Body of pancreas (tissue), 4 donors: ENCODE data around the gene HOMEZ. TPM values are rescaled to one million over a fixed set of nuclear protein-coding genes. Genes with fewer than 3 reads are reported as not detected.

Source experiments
- ATAC-seq: fragments of 150-250 bp; one replicate; pipeline ENCODE4 v1.9.1; 2016
- DNase-seq, 4 donors: peaks; one replicate each; pipeline ENCODE4 v3.0.0-alpha.2; 2019
- H3K27ac ChIP-seq, 4 donors: fragments of 200-600 bp; sonication (generic); 1 replicate in 3 of 4; 2 replicates in 1 of 4; pipeline versions ENCODE4 v1.5.1 to v1.6.1; 2016 to 2019; ENCODE audit warnings: mild to moderate bottlenecking in 1 of 4, mixed read lengths in 1 of 4, moderate library complexity in 1 of 4
- H3K27me3 ChIP-seq, 2 donors: fragments of 200-600 bp; sonication (generic); one replicate each; pipeline ENCODE4 v1.6.0; 2016; ENCODE audit warnings: mild to moderate bottlenecking in 1 of 2
- H3K36me3 ChIP-seq, 2 donors: fragments of 200-600 bp; sonication (generic); replicated peaks in 1 of 2; 2 replicates each; pipeline ENCODE4 v1.5.1; 2016; ENCODE audit warnings: low read depth in 2 of 2; ENCODE audit not compliant: insufficient read depth in 1 of 2
- H3K4me1 ChIP-seq: fragments of 200-600 bp; sonication (generic); one replicate; pipeline ENCODE4 v1.6.0; 2016
- H3K4me3 ChIP-seq, 2 donors: fragments of 200-600 bp; sonication (generic); 1 replicate in 1 of 2; 2 replicates in 1 of 2; pipeline ENCODE4 v1.5.1; 2016 to 2019
- H3K9me3 ChIP-seq, 3 donors: fragments of 200-600 bp; sonication (generic); 1 replicate in 2 of 3; 2 replicates in 1 of 3; pipeline ENCODE4 v1.5.1; 2016
- POLR2A ChIP-seq, 3 donors: fragments of 450-650 bp; IDR thresholded peaks; one replicate each; pipeline ENCODE4 v1.6.1; 2016; ENCODE audit warnings: antibody characterized with exemption in 3 of 3, mild to moderate bottlenecking in 2 of 3
- WGBS, 2 donors: methylation state at CpG; one replicate each; pipeline ENCODE4 v1.1.5; 2017; 5-methylcytosine and 5-hydroxymethylcytosine counted together
- intact Hi-C: fragments of 100-400 bp; cut with DNase I; formaldehyde crosslinking; loops from one replicate; pipeline ENCODE4 v1.15.1; 2023
- total RNA-seq, 2 donors: library from RNA; depleted of rRNA; stranded (reverse); fragments of >200 nt; gene quantifications; one replicate each; pipeline ENCODE4 v1.1.0, GENCODE V29; 2016
- TF ChIP-seq, protein P1 (sequence below), 7 experiments: fragments of 450-650 bp in 4 of 7; fragments of 200-600 bp in 3 of 7; sonication (generic) in 3 of 7; IDR thresholded peaks; one replicate each; pipeline ENCODE4 v1.5.1; 2016 to 2019; ENCODE audit warnings: antibody characterized with exemption in 7 of 7

HOMEZ gene
- total RNA-seq, 2 donors from 2014 or later = 4.9 to 8.6 TPM

DNA sequence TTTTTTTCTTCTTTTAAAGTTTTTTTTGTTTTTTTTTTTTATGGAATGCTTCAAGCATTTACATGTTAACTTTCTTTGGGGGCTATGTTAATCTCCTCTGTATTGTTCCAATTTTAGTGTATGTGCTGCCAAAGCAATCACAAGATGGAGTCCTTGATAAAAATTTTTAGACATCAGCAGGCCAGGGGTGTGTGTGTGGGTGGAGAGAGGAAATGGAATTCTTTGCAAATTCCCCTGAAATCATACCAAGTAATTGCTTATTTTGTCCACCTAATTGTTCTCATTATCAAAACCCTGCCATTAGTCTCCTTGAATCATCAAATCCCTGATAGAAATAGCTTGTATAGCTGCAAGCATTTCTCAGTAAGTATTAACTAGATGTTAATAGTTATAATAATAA is 26.5 kb downstream of the HOMEZ start:
- no peak overlapping the region for H3K4me3 ChIP-seq
- no peaks in the 10 kb centered on the region for H3K9me3 ChIP-seq
- no peaks in the 10 kb centered on the region for H3K27me3 ChIP-seq
- no peaks in the 10 kb centered on the region for H3K36me3 ChIP-seq
- no peak overlapping the region for H3K27ac ChIP-seq
- DNase-seq = no peak
- no peak for ATAC-seq
- H3K4me1 ChIP-seq = no peaks in the 10 kb centered on the region
- intact Hi-C loops = no loop called here
- TF ChIP-seq, protein P1, sequence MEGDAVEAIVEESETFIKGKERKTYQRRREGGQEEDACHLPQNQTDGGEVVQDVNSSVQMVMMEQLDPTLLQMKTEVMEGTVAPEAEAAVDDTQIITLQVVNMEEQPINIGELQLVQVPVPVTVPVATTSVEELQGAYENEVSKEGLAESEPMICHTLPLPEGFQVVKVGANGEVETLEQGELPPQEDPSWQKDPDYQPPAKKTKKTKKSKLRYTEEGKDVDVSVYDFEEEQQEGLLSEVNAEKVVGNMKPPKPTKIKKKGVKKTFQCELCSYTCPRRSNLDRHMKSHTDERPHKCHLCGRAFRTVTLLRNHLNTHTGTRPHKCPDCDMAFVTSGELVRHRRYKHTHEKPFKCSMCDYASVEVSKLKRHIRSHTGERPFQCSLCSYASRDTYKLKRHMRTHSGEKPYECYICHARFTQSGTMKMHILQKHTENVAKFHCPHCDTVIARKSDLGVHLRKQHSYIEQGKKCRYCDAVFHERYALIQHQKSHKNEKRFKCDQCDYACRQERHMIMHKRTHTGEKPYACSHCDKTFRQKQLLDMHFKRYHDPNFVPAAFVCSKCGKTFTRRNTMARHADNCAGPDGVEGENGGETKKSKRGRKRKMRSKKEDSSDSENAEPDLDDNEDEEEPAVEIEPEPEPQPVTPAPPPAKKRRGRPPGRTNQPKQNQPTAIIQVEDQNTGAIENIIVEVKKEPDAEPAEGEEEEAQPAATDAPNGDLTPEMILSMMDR (IDR thresholded peaks at IDR 0.05) = no peak

DNA sequence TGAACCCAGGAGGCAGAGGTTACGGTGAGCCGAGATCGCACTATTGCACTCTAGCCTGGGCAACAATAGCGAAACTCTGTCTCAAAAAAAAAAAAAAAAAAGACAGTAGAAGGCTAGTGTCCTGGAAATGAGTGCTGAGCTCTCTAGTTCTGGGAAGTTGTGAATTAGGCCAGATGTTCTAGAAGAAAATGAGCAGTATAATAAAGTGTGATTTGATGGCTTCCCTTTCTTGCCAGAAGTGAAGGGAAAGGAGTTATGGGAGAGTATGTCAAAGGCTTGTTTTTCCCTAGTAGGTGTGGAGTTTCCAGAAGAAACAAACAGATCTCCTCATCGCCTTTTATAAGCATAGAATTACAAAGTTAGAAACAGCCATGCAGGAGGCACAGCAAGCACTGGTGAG is 27.7 kb downstream of the HOMEZ start:
- ATAC-seq = no peak
- intact Hi-C loops = no loop called here
- no peaks in the 10 kb centered on the region for H3K36me3 ChIP-seq
- H3K27ac ChIP-seq = no peak overlapping the region
- no peaks in the 10 kb centered on the region for H3K27me3 ChIP-seq
- no peaks in the 10 kb centered on the region for H3K9me3 ChIP-seq
- no peaks in the 10 kb centered on the region for H3K4me1 ChIP-seq
- TF ChIP-seq, protein P1 (IDR thresholded peaks at IDR 0.05) = no peak
- no peak overlapping the region for H3K4me3 ChIP-seq
- DNase-seq = no peak
- WGBS, 2 donors = 93 to 97% methylated on average over 5 of the region's 5 CpGs

DNA sequence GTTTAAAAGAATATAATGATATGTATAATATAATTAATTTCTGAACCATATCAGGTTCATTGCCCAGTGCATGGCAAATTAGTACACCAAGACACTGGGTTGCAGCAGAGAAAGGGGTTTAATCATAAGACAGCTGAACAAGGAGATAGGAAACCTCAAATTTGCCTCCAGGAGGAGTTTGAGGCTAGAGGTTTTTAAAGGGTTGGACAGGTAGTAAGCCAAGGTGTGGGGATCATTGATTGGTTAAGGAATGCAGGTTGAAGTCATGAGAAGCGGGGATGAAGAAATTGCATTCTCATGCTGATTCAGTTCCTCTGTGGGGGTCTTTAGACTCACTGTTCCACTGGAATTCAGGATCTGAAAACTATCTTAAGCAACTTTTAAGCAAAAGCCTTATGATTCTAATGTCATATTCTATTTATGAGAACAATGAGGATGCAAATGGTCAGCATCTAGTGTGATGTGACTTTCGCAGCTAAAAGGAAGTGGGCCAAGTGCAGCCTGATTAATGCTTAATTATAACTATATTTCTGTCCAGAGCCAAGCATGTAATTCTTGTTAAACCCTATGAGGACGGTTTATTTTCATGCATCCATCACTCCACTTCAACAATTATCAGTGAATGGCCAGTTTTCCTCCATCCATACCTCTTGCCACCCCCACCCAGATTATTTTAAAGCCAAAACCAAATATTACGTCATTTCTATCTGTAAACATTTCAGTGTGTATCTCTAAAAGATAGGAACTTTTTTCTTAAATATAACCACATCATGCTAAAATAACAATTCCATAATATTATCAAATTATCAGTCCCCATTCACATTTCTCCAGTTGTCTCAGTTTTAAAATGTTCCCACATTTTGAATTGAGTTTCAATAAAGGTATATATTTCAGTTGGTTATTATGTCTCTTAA is 33.3 kb downstream of the HOMEZ start:
- TF ChIP-seq, protein P1 (IDR thresholded peaks at IDR 0.05) = no peak
- no peak for TF ChIP-seq POLR2A (IDR thresholded peaks at IDR 0.05)
- Histone ChIP-seq H3K4me3 (no peak overlapping the region), H3K27me3 (no peaks in the 10 kb centered on the region), H3K9me3 (no peaks in the 10 kb centered on the region), H3K36me3 (no peaks in the 10 kb centered on the region), H3K4me1 (peaks cover 6% of the 10 kb centered on the region), H3K27ac (no peak overlapping the region)
- DNase-seq (no peak), ATAC-seq (no peak)
- intact Hi-C loops = no loop called here
- WGBS, 2 donors = 58 to 66% methylated on average over 4 of the region's 4 CpGs

DNA sequence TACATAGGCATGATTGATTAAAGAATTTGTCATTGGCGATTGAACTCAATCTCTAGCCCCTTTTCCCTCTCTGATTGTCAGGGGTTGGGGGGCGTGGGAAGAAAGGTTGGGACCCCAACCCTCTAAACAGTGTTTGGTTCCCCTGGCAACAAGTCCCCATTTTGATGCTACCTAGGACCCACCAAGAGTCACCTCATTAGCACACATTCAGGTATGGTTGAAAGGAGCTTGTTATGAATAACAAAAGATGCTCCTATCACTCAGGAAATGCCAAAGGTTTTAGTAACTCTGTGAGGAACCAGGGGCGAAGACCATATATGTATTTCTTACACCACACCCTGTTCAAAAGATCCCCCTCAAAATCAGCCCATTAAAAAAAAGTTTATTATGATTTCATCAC is 33.9 kb downstream of the HOMEZ start:
- WGBS, 2 donors = 66 to 68% methylated on average over 3 of the region's 3 CpGs
- Histone ChIP-seq H3K27me3 (no peaks in the 10 kb centered on the region), H3K27ac (no peak overlapping the region), H3K4me1 (peaks cover 6% of the 10 kb centered on the region), H3K4me3 (no peak overlapping the region), H3K36me3 (no peaks in the 10 kb centered on the region), H3K9me3 (no peaks in the 10 kb centered on the region)
- TF ChIP-seq, protein P1 (IDR thresholded peaks at IDR 0.05) = no peak
- no peak for TF ChIP-seq POLR2A (IDR thresholded peaks at IDR 0.05)
- intact Hi-C loops = no loop called here
- ATAC-seq (no peak), DNase-seq (no peak)

DNA sequence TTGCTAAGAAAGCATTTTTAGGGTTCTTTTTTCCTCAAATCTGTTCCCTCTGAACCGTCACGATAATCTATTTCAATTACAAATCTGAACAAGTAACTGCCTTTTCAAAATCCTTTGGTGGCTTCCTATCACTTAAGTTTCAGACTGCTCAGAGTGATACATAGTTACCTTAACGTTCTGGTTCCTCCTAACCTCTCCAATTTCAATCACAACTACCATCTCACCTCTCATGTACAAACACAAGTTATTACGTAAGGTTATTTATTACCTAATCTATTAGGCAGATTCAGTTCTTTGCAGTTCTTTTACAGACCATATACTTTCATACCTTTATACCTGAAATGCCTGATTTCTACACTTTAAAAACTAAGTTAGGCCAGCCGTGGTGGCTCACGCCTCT is 36.1 kb downstream of the HOMEZ start:
- DNase-seq (no peak), ATAC-seq (no peak)
- no peaks in the 10 kb centered on the region for H3K9me3 ChIP-seq
- H3K4me1 ChIP-seq = peaks cover 24% of the 10 kb centered on the region
- no peak for TF ChIP-seq POLR2A (IDR thresholded peaks at IDR 0.05)
- TF ChIP-seq, protein P1 (IDR thresholded peaks at IDR 0.05) = no peak
- no peaks in the 10 kb centered on the region for H3K27me3 ChIP-seq
- no peak overlapping the region for H3K4me3 ChIP-seq
- 64 to 72% methylated on average over 6 of the region's 6 CpGs for WGBS, 2 donors
- no peak overlapping the region for H3K27ac ChIP-seq
- H3K36me3 ChIP-seq = no peaks in the 10 kb centered on the region
- intact Hi-C loops = no loop called here
